ENCODE data around the gene SPON2.

DNA sequence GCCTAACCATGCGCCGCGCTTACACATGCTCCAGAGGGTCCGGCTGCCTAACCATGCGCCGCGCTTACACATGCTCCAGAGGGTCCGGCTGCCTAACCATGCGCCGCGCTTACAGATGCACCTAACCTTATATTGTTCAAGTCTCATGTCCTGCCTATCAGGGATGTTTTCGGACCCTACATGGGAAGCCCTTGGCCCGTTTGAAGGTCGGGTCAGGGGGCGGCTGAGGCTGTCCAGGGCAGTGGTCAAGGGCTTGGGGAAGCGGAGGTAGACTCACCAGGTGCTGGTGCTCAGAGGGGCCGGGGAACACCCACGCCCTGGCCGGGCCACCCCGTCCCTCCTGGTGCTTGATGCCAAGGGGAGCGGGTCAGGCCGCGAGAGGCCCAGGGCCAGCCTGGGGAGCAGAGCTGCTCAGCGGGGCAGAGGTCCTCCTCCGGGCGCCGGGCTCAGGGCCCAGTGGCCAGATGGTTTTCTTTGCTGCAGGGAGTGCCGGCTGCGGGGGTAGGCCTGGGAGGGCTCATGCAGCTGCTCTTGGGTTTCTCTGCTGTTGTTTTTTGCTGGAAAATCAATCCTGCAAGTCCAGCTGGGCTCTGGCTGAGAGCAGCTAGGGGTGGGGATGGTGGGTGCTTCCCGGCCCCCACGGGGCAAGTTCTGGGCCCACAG lies 35.4 kb upstream of the SPON2 start:
- TF ChIP-seq, protein P1, sequence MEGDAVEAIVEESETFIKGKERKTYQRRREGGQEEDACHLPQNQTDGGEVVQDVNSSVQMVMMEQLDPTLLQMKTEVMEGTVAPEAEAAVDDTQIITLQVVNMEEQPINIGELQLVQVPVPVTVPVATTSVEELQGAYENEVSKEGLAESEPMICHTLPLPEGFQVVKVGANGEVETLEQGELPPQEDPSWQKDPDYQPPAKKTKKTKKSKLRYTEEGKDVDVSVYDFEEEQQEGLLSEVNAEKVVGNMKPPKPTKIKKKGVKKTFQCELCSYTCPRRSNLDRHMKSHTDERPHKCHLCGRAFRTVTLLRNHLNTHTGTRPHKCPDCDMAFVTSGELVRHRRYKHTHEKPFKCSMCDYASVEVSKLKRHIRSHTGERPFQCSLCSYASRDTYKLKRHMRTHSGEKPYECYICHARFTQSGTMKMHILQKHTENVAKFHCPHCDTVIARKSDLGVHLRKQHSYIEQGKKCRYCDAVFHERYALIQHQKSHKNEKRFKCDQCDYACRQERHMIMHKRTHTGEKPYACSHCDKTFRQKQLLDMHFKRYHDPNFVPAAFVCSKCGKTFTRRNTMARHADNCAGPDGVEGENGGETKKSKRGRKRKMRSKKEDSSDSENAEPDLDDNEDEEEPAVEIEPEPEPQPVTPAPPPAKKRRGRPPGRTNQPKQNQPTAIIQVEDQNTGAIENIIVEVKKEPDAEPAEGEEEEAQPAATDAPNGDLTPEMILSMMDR (conservative IDR thresholded peaks at IDR 0.05; ENCODE audit: low read length), result no peak
- no peak for TF ChIP-seq EZH2phosphoT487 (IDR thresholded peaks at IDR 0.05; ENCODE audit: borderline replicate concordance)
